ENCODE results near the gene TMEM184A. TPM values are rescaled to one million over a fixed set of nuclear protein-coding genes. Genes with fewer than 3 reads are reported as not detected.

Gene TMEM184A
- total and polyA plus RNA-seq, 2 experiments from 2014 or later, result 14.5 to 24.7 TPM

DNA sequence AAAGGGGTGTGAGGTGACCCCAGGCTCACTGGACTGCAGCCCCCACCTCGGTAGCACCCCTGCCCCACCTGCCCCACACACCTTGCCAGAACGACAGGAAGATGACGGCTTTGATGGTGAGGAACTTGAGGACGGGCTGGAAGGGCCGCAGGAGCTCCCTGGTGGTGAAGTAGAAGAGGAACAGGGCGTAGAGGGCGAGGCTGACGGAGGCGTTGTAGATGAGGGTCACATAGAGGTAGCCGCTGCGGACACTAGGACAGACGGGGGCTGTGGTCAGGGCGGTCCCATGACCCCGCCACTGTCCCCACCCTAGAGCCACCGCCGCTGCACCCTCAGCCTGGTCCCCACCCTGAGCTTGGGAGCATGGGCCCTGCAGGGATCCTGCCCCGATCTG lies 7.6 kb downstream of the TMEM184A start:
- WGBS (ENCODE audit: low lambda C conversion rate, missing lambda C conversion rate), result 88% methylated on average over 15 of the region's 17 CpGs
- H3K4me2 ChIP-seq, result no peak overlapping the region
- TF ChIP-seq EZH2 (IDR thresholded peaks at IDR 0.05; ENCODE audit: borderline replicate concordance) (no peak), EZH2phosphoT487 (IDR thresholded peaks at IDR 0.05; ENCODE audit: low read depth, severe bottlenecking, unreplicated experiment) (no peak)
- TF ChIP-seq, protein P1, sequence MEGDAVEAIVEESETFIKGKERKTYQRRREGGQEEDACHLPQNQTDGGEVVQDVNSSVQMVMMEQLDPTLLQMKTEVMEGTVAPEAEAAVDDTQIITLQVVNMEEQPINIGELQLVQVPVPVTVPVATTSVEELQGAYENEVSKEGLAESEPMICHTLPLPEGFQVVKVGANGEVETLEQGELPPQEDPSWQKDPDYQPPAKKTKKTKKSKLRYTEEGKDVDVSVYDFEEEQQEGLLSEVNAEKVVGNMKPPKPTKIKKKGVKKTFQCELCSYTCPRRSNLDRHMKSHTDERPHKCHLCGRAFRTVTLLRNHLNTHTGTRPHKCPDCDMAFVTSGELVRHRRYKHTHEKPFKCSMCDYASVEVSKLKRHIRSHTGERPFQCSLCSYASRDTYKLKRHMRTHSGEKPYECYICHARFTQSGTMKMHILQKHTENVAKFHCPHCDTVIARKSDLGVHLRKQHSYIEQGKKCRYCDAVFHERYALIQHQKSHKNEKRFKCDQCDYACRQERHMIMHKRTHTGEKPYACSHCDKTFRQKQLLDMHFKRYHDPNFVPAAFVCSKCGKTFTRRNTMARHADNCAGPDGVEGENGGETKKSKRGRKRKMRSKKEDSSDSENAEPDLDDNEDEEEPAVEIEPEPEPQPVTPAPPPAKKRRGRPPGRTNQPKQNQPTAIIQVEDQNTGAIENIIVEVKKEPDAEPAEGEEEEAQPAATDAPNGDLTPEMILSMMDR (IDR thresholded peaks at IDR 0.05; ENCODE audit: poor library complexity), result no peak
- no peaks in the 10 kb centered on the region for H4K20me1 ChIP-seq (ENCODE audit: insufficient read depth, poor library complexity, severe bottlenecking)
- H3K4me3 ChIP-seq, result no peak overlapping the region
- H3K36me3 ChIP-seq (replicated peaks; ENCODE audit: insufficient read depth, low read depth), result no peaks in the 10 kb centered on the region
- H3K9me2 ChIP-seq (replicated peaks; ENCODE audit: insufficient read depth), result no peaks in the 10 kb centered on the region
- no peaks in the 10 kb centered on the region for H3K4me1 ChIP-seq (ENCODE audit: insufficient read depth)
- H3K27ac ChIP-seq, result no peak overlapping the region
- no peak overlapping the region for H2AFZ ChIP-seq
- no peak for DNase-seq (ENCODE audit: low spot score)
- H3K27me3 ChIP-seq, result no peaks in the 10 kb centered on the region
- no peaks in the 10 kb centered on the region for H3K9me3 ChIP-seq (ENCODE audit: low read depth)
- H3K79me2 ChIP-seq, result no peaks in the 10 kb centered on the region

DNA sequence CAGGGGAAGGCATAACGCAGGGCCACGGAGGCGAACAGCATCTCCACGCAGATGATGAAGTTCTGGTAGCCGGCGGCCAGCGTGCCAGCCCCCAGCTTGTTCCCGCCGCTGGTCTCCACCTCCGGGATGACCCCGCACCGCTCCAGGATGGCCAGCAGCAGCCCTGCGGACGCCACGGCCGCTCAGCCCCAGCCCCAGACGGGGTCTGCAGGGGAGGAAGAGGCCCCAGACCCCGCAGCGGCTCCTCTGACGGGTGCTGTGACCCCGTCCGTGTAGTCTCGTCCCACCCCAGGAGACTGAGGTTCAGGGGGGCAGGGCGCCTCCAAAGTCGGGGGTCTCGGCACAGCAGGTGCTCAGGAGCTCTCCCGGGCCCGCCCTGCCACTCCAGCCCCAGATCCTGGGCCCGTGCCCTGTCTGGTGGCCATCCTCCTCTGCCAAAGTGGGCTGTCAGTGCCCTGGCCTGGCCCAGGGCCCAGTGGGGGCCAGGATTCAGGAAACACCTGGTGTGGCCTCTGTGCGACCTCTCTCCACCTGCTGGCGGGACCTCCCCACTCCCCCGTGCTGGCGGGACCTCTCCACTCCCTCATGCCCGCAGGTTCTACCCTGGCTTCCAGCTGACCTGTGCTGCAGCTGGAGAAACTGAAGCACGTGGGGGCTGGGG lies 8.1 kb downstream of the TMEM184A start:
- Histone ChIP-seq H3K36me3 (replicated peaks; ENCODE audit: insufficient read depth, low read depth) (no peaks in the 10 kb centered on the region), H4K20me1 (ENCODE audit: insufficient read depth, poor library complexity, severe bottlenecking) (no peaks in the 10 kb centered on the region), H3K4me1 (ENCODE audit: insufficient read depth) (no peaks in the 10 kb centered on the region), H3K9me3 (ENCODE audit: low read depth) (no peaks in the 10 kb centered on the region), H3K27ac (no peak overlapping the region), H3K4me3 (no peak overlapping the region), H3K27me3 (no peaks in the 10 kb centered on the region), H3K79me2 (no peaks in the 10 kb centered on the region), H3K4me2 (no peak overlapping the region), H2AFZ (no peak overlapping the region), H3K9me2 (replicated peaks; ENCODE audit: insufficient read depth) (no peaks in the 10 kb centered on the region)
- WGBS (ENCODE audit: low lambda C conversion rate, missing lambda C conversion rate), result 89% methylated on average over 33 of the region's 35 CpGs
- no peak for DNase-seq (ENCODE audit: low spot score)
- no peak for TF ChIP-seq EZH2 (IDR thresholded peaks at IDR 0.05; ENCODE audit: borderline replicate concordance)
- TF ChIP-seq, protein P1 (IDR thresholded peaks at IDR 0.05; ENCODE audit: poor library complexity), result no peak
- no peak for TF ChIP-seq EZH2phosphoT487 (IDR thresholded peaks at IDR 0.05; ENCODE audit: low read depth, severe bottlenecking, unreplicated experiment)

DNA sequence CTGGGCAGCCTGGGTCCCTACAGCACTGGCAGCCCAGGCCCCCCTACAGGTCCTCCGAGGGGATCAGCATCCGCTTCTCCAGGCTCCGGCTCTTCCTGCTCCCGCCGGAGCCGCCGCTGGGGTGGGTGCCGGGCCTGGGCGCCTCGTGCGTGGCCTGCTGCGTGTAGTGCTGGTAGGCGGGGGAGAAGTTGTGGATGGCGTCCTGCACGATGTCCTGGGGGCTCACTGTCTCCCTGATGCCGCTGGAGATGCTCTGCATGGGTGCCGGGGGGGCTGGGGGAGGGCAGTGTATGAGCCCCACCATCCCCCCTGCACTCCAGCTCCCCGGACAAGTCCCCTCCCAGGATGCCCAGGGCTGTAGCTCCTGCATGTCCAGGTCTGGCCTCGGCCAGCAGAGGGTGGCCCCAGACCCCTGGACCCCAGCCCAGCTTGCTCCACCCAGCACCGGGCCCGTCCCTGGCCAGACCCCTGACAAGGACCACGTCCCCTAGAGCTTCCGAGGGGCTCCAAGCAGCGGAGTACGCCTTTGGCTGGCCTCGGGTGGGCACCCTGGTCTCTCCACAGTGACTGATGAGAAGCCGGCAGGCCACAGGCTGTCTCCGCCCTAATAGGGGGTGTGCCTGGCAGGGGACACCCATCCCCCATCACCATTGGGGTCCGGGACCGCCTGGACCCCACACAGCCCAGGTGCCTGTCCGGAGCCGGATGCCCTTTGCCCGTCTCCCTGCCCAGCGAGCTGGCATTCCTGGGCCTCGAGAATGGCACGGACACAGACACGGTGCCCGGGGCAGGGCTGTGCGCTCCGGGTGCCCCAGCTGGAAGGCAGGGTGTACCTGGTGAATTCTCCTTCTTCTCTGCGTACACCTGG lies 8.9 kb downstream of the TMEM184A start:
- TF ChIP-seq EZH2phosphoT487 (IDR thresholded peaks at IDR 0.05; ENCODE audit: low read depth, severe bottlenecking, unreplicated experiment) (no peak), EZH2 (IDR thresholded peaks at IDR 0.05; ENCODE audit: borderline replicate concordance) (no peak)
- TF ChIP-seq, protein P1 (IDR thresholded peaks at IDR 0.05; ENCODE audit: poor library complexity), result no peak
- H3K9me3 ChIP-seq (ENCODE audit: low read depth), result no peaks in the 10 kb centered on the region
- H4K20me1 ChIP-seq (ENCODE audit: insufficient read depth, poor library complexity, severe bottlenecking), result peaks cover 4% of the 10 kb centered on the region
- H3K79me2 ChIP-seq, result no peaks in the 10 kb centered on the region
- no peaks in the 10 kb centered on the region for H3K36me3 ChIP-seq (replicated peaks; ENCODE audit: insufficient read depth, low read depth)
- no peak overlapping the region for H3K4me3 ChIP-seq
- no peak for DNase-seq (ENCODE audit: low spot score)
- 92% methylated on average over 31 of the region's 41 CpGs for WGBS (ENCODE audit: low lambda C conversion rate, missing lambda C conversion rate)
- H3K9me2 ChIP-seq (replicated peaks; ENCODE audit: insufficient read depth), result no peaks in the 10 kb centered on the region
- no peak overlapping the region for H3K27ac ChIP-seq
- no peaks in the 10 kb centered on the region for H3K27me3 ChIP-seq
- no peaks in the 10 kb centered on the region for H3K4me1 ChIP-seq (ENCODE audit: insufficient read depth)
- H2AFZ ChIP-seq, result no peak overlapping the region
- H3K4me2 ChIP-seq, result no peak overlapping the region

Data from hepatocyte (in vitro differentiated cells).